Testis (tissue), 2 donors: ENCODE measurements around the gene NELL1.

Experiments used
- CTCF ChIP-seq, 3 experiments: fragments of 450-650 bp in 2 of 3; fragments of 200-600 bp in 1 of 3; sonication (generic) in 1 of 3; IDR thresholded peaks; one replicate each; pipeline ENCODE4 v1.5.1; 2016 to 2019; ENCODE audit warnings: antibody characterized with exemption in 3 of 3, mild to moderate bottlenecking in 2 of 3, moderate library complexity in 1 of 3
- POLR2A ChIP-seq: fragments of 450-650 bp; IDR thresholded peaks from one replicate; pipeline ENCODE4 v1.6.1; 2017; ENCODE audit warnings: antibody characterized with exemption, mild to moderate bottlenecking, moderate library complexity

GRCh38 chr11:21116009-21116408, 446.6 kb downstream of the NELL1 start:
- TF ChIP-seq CTCF (IDR thresholded peaks at IDR 0.05) (no peak), POLR2A (no peak)
